Kidney (tissue), 14 donors: ENCODE data around the gene TMEM33. TPM values are rescaled to one million over a fixed set of nuclear protein-coding genes. Genes with fewer than 3 reads are reported as not detected.

ENCODE experiments used
- DNase-seq, 5 donors: peaks; one replicate each; pipeline ENCODE4 v3.0.0-alpha.2; 2013 to 2020
- FAIRE-seq: peaks from 2 replicates; lab custom pipeline; 2012; peaks lifted over from hg19 to GRCh38; lab: Jason Lieb, UNC
- H3K27ac ChIP-seq, 2 donors: one replicate each; pipeline ENCODE4 v1.7.0; 2013; ENCODE audit warnings: low read depth in 2 of 2, low read length in 2 of 2, inconsistent platforms in 1 of 2
- H3K27me3 ChIP-seq: one replicate; pipeline ENCODE4 v1.7.1; 2013; ENCODE audit warnings: low read length, inconsistent platforms; ENCODE audit not compliant: control insufficient read depth, insufficient read depth
- H3K36me3 ChIP-seq, 3 donors: one replicate each; pipeline versions ENCODE4 v1.7.0 to v1.7.1; 2013; ENCODE audit warnings: low read length in 3 of 3, control low read depth in 1 of 3, inconsistent platforms in 1 of 3; ENCODE audit not compliant: insufficient read depth in 3 of 3, control insufficient read depth in 2 of 3
- H3K4me1 ChIP-seq, 3 donors: one replicate each; pipeline versions ENCODE4 v1.7.0 to v1.7.1; 2013; ENCODE audit warnings: low read length in 3 of 3, inconsistent platforms in 1 of 3, low read depth in 1 of 3; ENCODE audit not compliant: control insufficient read depth in 2 of 3, insufficient read depth in 2 of 3
- H3K4me3 ChIP-seq, 3 donors: one replicate each; pipeline versions ENCODE4 v1.7.0 to v1.8.1; 2013; ENCODE audit warnings: low read length in 3 of 3, control low read depth in 1 of 3, inconsistent platforms in 1 of 3
- H3K9ac ChIP-seq, 3 donors: one replicate each; pipeline versions ENCODE4 v1.7.0 to v1.7.1; 2013; ENCODE audit warnings: low read length in 3 of 3, control low read depth in 1 of 3, inconsistent platforms in 1 of 3
- H3K9me3 ChIP-seq, 3 donors: one replicate each; pipeline versions ENCODE4 v1.7.0 to v1.7.1; 2013; ENCODE audit warnings: low read length in 3 of 3, control low read depth in 1 of 3, inconsistent platforms in 1 of 3; ENCODE audit not compliant: control insufficient read depth in 2 of 3, insufficient read depth in 1 of 3
- intact Hi-C: fragments of 100-400 bp; cut with DNase I; formaldehyde crosslinking; loops from one replicate; pipeline ENCODE4 v1.11.1; 2022
- polyA plus RNA-seq: library from polyadenylated mRNA; stranded (reverse); fragments of 350-450 nt; fragmentation: Illumina TruSeq; extraction: RNeasy Lipid Tissue Mini Kit (QIAGEN cat#74804); gene quantifications from one replicate; pipeline ENCODE4 v1.2.3, GENCODE V29; 2014; ENCODE audit warnings: low read depth, low replicate concordance; ENCODE audit not compliant: insufficient read depth
- total RNA-seq: library from RNA; stranded (reverse); fragmentation: NEBNext Ultra II Directional; extraction: Animal tissue kit (Norgen Biotek cat#: 25700); gene quantifications from one replicate; pipeline ENCODE4 v1.2.1, GENCODE V29; 2021
- TF ChIP-seq, protein P1 (sequence below): IDR thresholded peaks from 3 replicates; pipeline ENCODE4 v1.5.1; 2012; ENCODE audit warnings: mild to moderate bottlenecking, moderate library complexity, borderline replicate concordance; ENCODE audit not compliant: insufficient read depth; ENCODE audit errors: extremely low read depth
- donor health status: control.
- donor health status: control.
- donor health status: control.
- donor health status: control.
- donor health status: control.
- donor health status: DM: yes; HTN: yes; CAD: no.
- donor health status: Normal renal cell carcinoma (clear cell type).

The TMEM33 gene
- total and polyA plus RNA-seq, 2 donors from 2014 or later: 20.3 to 63.8 TPM

DNA sequence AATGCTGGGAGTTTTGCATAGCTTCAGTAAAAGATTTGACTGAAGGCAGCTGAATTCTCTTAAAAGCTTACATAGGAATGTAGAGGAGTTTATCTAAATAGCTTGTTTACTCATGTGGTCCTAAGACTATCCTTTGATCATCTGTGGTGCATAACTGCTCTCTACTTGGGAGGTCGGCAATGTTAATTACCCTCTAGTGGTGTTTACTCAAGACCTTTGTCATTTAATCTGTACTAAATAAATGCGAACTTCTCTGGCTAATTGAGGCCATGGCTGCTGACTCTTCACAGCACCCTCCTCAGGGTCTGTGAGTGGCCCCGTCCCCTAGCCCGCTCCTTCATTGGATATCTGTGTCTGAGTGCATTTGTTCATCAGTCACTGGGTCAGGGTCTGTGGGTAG lies 13.8 kb upstream of the TMEM33 start:
- DNase-seq (no peak), FAIRE-seq (no peak)
- intact Hi-C loops: no loop called here

DNA sequence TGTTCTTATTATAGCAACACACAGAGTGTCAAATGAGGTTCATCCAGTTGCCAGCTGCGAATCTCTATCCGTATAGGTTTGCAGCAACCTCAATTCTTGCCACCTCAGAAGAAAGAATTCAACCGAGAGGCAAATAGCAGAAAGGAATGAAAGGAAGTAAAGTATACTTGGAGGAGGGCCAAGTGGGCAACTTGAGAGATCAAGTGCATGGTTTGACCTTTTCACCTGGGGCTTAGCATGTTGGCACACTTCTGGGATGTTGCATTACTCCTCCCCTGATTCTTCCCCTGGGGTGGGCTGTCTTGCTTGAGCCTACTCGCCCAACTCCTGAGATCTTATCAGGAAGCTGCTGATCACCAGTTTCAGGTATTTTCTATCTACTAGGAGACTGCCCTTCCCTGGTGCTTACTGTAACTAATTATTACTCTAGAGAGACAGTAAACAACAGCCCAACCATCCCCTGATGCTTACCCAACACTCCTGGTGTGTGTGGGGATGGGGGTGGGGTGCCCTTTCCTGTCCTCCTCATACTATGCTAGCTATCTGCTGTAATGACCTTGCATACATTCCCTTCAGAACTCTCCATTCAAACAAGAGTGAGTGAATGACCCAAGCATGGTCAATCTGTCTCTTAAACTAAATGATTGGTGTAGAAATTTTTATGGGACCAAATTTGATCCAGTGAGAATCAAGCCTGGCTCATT lies 7.3 kb upstream of the TMEM33 start:
- DNase-seq (no peak), FAIRE-seq (no peak)
- H3K27ac ChIP-seq: no peak overlapping the region
- no peaks in the 10 kb centered on the region for H3K9me3 ChIP-seq
- TF ChIP-seq, protein P1, sequence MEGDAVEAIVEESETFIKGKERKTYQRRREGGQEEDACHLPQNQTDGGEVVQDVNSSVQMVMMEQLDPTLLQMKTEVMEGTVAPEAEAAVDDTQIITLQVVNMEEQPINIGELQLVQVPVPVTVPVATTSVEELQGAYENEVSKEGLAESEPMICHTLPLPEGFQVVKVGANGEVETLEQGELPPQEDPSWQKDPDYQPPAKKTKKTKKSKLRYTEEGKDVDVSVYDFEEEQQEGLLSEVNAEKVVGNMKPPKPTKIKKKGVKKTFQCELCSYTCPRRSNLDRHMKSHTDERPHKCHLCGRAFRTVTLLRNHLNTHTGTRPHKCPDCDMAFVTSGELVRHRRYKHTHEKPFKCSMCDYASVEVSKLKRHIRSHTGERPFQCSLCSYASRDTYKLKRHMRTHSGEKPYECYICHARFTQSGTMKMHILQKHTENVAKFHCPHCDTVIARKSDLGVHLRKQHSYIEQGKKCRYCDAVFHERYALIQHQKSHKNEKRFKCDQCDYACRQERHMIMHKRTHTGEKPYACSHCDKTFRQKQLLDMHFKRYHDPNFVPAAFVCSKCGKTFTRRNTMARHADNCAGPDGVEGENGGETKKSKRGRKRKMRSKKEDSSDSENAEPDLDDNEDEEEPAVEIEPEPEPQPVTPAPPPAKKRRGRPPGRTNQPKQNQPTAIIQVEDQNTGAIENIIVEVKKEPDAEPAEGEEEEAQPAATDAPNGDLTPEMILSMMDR: no peak
- H3K36me3 ChIP-seq: no peaks in the 10 kb centered on the region
- no peaks in the 10 kb centered on the region for H3K4me1 ChIP-seq
- H3K4me3 ChIP-seq: no peak overlapping the region
- no peak overlapping the region for H3K9ac ChIP-seq
- intact Hi-C loops: no loop called here
- H3K27me3 ChIP-seq: no peaks in the 10 kb centered on the region

More for the DNA sequence above, 13.8 kb upstream of the TMEM33 start:
- Histone ChIP-seq H3K9me3 (no peaks in the 10 kb centered on the region), H3K27ac (no peak overlapping the region), H3K9ac (no peak overlapping the region), H3K4me1 (no peaks in the 10 kb centered on the region), H3K36me3 (no peaks in the 10 kb centered on the region), H3K27me3 (no peaks in the 10 kb centered on the region), H3K4me3 (no peak overlapping the region)
- TF ChIP-seq, protein P1: no peak

DNA sequence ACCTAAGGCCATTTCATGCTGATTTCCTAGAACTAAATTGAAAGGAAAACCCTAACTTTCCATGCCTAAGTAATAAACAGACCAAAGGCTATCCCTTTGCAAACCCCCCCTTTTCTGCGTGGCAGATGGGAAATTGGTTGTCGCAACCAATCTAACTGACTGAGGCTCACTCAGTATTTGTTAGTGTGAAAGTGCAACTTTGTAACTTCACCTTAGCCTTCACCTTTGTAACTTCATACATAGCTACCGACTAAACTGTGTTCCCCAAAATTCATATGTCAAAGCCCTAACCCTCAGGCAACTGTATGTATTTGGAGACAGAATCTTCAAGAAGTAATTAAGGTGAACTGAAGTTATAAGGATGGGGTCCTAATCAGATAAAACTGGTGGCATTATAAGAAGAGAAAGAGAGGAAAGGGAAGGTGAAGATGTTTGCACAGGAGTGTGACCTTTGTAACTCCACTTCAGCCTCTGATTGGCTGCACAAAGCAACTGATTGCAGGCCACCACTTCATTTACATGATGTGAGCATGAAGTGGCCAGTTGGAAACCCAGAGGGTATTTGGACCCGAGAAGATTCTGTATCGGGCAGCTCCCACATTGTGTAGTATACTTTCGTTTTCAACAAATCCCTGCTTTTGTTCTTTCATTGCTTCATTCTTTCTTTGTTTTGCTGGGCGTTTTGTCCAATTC lies 4.9 kb upstream of the TMEM33 start:
- Histone ChIP-seq H3K4me3 (no peak overlapping the region), H3K27me3 (no peaks in the 10 kb centered on the region), H3K9me3 (no peaks in the 10 kb centered on the region), H3K36me3 (no peaks in the 10 kb centered on the region), H3K27ac (no peak overlapping the region), H3K9ac (no peak overlapping the region), H3K4me1 (no peaks in the 10 kb centered on the region)
- TF ChIP-seq, protein P1: no peak
- no peak for DNase-seq
- no peak for FAIRE-seq
- intact Hi-C loops: no loop called here
